ENCODE results near the gene SPEF2.

The SPEF2 gene

GRCh38 chr5:35783551-35783950 is 165.9 kb downstream of the SPEF2 start:
- DNase-seq (ENCODE audit: low read depth), result peak; percentile 46
- H3K4me3 ChIP-seq (ENCODE audit: low read length), result no peak overlapping the region
- no peak for TF ChIP-seq CTCF (conservative IDR thresholded peaks at IDR 0.05; ENCODE audit: low read length)

- no peak for DNase-seq (ENCODE audit: low read depth)
These were observed 168.0 kb downstream of the SPEF2 start for GRCh38 chr5:35785601-35786085.

GRCh38 chr5:35788724-35789123 is 171.1 kb downstream of the SPEF2 start:
- no peak for DNase-seq (ENCODE audit: low read depth)
- TF ChIP-seq CTCF (conservative IDR thresholded peaks at IDR 0.05; ENCODE audit: low read length), result no peak
- H3K4me3 ChIP-seq (ENCODE audit: low read length), result no peak overlapping the region

More at GRCh38 chr5:35785601-35786085, 168.0 kb downstream of the SPEF2 start:
- no peak for TF ChIP-seq CTCF (conservative IDR thresholded peaks at IDR 0.05; ENCODE audit: low read length)
- no peak overlapping the region for H3K4me3 ChIP-seq (ENCODE audit: low read length)

GRCh38 chr5:35789732-35790456 is 172.2 kb downstream of the SPEF2 start:
- no peak for TF ChIP-seq CTCF (conservative IDR thresholded peaks at IDR 0.05; ENCODE audit: low read length)
- peak; percentile 68 for DNase-seq (ENCODE audit: low read depth)
- H3K4me3 ChIP-seq (ENCODE audit: low read length), result no peak overlapping the region

GRCh38 chr5:35790457-35790822 is 172.8 kb downstream of the SPEF2 start:
- H3K4me3 ChIP-seq (ENCODE audit: low read length), result no peak overlapping the region
- DNase-seq (ENCODE audit: low read depth), result no peak
- TF ChIP-seq CTCF (conservative IDR thresholded peaks at IDR 0.05; ENCODE audit: low read length), result no peak

- no peak for DNase-seq (ENCODE audit: low read depth)
- TF ChIP-seq CTCF (conservative IDR thresholded peaks at IDR 0.05; ENCODE audit: low read length), result no peak
- H3K4me3 ChIP-seq (ENCODE audit: low read length), result no peak overlapping the region
These were observed 176.6 kb downstream of the SPEF2 start for GRCh38 chr5:35794328-35794619.

GRCh38 chr5:35794684-35795375 is 177.2 kb downstream of the SPEF2 start:
- no peak for TF ChIP-seq CTCF (conservative IDR thresholded peaks at IDR 0.05; ENCODE audit: low read length)
- no peak overlapping the region for H3K4me3 ChIP-seq (ENCODE audit: low read length)
- DNase-seq (ENCODE audit: low read depth), result no peak
